PC-9 (cell line): ENCODE measurements around the gene PCDH15. TPM values are rescaled to one million over a fixed set of nuclear protein-coding genes. Genes with fewer than 3 reads are reported as not detected.
"Not testable (repeated sequence)": the region's sequence is repeated elsewhere in the genome, so short reads cannot be mapped to it uniquely, and the experiment has no call there.

ENCODE experiments used
- BruUV-seq: library from RNA; stranded (reverse); fragments of 400-500 nt; replicated peaks from 2 replicates; lab custom pipeline; 2021; lab: Mats Ljungman, UMichigan
- CTCF ChIA-PET: fragments of 300-600 bp; sonication (Branson Sonifier 250); formaldehyde crosslinking; loops from one replicate; lab custom pipeline; 2022; ENCODE audit warnings: antibody characterized with exemption; lab: Charles Lee
- POLR2A ChIA-PET: fragments of 300-600 bp; sonication (Branson Sonifier 250); formaldehyde crosslinking; loops from one replicate; lab custom pipeline; 2022; ENCODE audit warnings: antibody characterized with exemption; ENCODE audit not compliant: unreplicated experiment; lab: Charles Lee
- DNase-seq, 2 experiments: peaks; one replicate each; pipeline versions ENCODE4 v3.0.0 to v3.0.0-alpha.2; 2015 to 2022; ENCODE audit warnings: mixed read lengths in 1 of 2
- H2AFZ ChIP-seq: fragments of 200-600 bp; sonication (generic); 2 replicates; pipeline ENCODE4 v1.8.1; 2017; ENCODE audit warnings: antibody characterized with exemption
- H3F3A ChIP-seq: fragments of 200-600 bp; sonication (generic); 2 replicates; pipeline ENCODE4 v1.8.1; 2017; ENCODE audit warnings: antibody characterized with exemption, mild to moderate bottlenecking, low read depth; ENCODE audit not compliant: insufficient read depth
- H3K27ac ChIP-seq: fragments of 200-600 bp; sonication (generic); 2 replicates; pipeline ENCODE4 v1.6.1; 2016; ENCODE audit warnings: mixed run types
- H3K27me3 ChIP-seq: fragments of 200-600 bp; sonication (generic); 2 replicates; pipeline ENCODE4 v1.6.1; 2016; ENCODE audit warnings: low read depth, mixed run types; ENCODE audit not compliant: insufficient read depth
- H3K36me3 ChIP-seq: fragments of 200-600 bp; sonication (generic); 2 replicates; pipeline ENCODE4 v1.6.1; 2016; ENCODE audit warnings: low read depth, mixed run types
- H3K4me1 ChIP-seq: fragments of 200-600 bp; sonication (generic); replicated peaks from 2 replicates; pipeline ENCODE4 v1.6.1; 2016; ENCODE audit warnings: mixed run types; ENCODE audit not compliant: insufficient read depth
- H3K4me2 ChIP-seq: fragments of 200-600 bp; sonication (generic); 2 replicates; pipeline ENCODE4 v1.6.1; 2017; ENCODE audit warnings: mixed run types
- H3K4me3 ChIP-seq: fragments of 200-600 bp; sonication (generic); 2 replicates; pipeline ENCODE4 v1.6.1; 2016; ENCODE audit warnings: mixed run types
- H3K79me2 ChIP-seq: fragments of 200-600 bp; sonication (generic); 2 replicates; pipeline ENCODE4 v1.6.1; 2017; ENCODE audit warnings: low read depth, mixed run types
- H3K9me2 ChIP-seq: fragments of 200-600 bp; sonication (generic); 2 replicates; pipeline ENCODE4 v1.8.1; 2017; ENCODE audit warnings: mild to moderate bottlenecking; ENCODE audit not compliant: insufficient read depth
- H3K9me3 ChIP-seq: fragments of 200-600 bp; sonication (generic); 2 replicates; pipeline ENCODE4 v1.8.1; 2016; ENCODE audit warnings: low read depth; ENCODE audit not compliant: insufficient read depth
- H4K20me1 ChIP-seq: fragments of 200-600 bp; sonication (generic); 2 replicates; pipeline ENCODE4 v1.8.1; 2017; ENCODE audit not compliant: insufficient read depth
- CTCF ChIP-seq: fragments of 200-600 bp; sonication (generic); conservative IDR thresholded peaks from 2 replicates; pipeline ENCODE4 v1.6.1; 2017; ENCODE audit warnings: mixed run types, antibody characterized with exemption, mild to moderate bottlenecking, moderate library complexity
- EZH2 ChIP-seq: fragments of 200-600 bp; sonication (generic); IDR thresholded peaks from 2 replicates; pipeline ENCODE4 v1.8.0; 2017; ENCODE audit warnings: antibody characterized with exemption, low read depth
- intact Hi-C: fragments of 100-400 bp; cut with micrococcal nuclease; formaldehyde crosslinking; loops from one replicate; pipeline ENCODE4 v1.10.0; 2022; ENCODE audit not compliant: unreplicated experiment
- total RNA-seq: library from RNA; stranded (reverse); gene quantifications from 2 replicates; pipeline ENCODE4 v1.2.3, GENCODE V29; 2021

PCDH15 gene
- total RNA-seq, 1 experiment from 2014 or later: not detected

DNA sequence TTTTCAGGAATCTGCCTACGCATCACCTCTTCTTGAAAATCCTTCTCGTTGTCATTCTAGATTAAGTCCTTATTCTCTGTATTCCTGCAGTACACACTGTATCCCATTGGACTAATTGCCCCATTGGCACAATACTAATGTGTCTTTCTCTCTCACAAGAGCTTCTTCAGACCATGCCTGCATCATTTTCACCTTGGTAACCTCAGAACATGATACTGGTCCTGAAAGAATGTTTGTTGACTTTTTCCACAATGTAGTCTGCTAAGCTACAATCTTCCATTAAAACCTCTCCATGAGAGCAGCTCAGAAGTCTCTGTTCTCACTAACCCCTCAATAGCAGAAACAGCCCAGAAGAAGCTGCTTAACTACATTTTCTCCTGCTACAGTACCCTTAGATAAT, 270.7 kb downstream of the PCDH15 start:
- intact Hi-C loops: no loop called here
- Histone ChIP-seq H3K79me2 (no peaks in the 10 kb centered on the region), H3K36me3 (no peaks in the 10 kb centered on the region), H4K20me1 (no peaks in the 10 kb centered on the region; the same call in 1 of the 2 replicates), H2AFZ (no peak overlapping the region), H3K9me3 (no peaks in the 10 kb centered on the region), H3F3A (no peaks in the 10 kb centered on the region), H3K9me2 (no peaks in the 10 kb centered on the region), H3K27me3 (no peaks in the 10 kb centered on the region), H3K4me3 (no peak overlapping the region), H3K27ac (no peak overlapping the region), H3K4me2 (no peak overlapping the region), H3K4me1 (no peaks in the 10 kb centered on the region)
- ChIA-PET POLR2A (no interaction called here), CTCF (no interaction called here)
- TF ChIP-seq EZH2: no peak
- no peak for TF ChIP-seq CTCF
- DNase-seq: no peak
- no TSS peak for BruUV-seq

DNA sequence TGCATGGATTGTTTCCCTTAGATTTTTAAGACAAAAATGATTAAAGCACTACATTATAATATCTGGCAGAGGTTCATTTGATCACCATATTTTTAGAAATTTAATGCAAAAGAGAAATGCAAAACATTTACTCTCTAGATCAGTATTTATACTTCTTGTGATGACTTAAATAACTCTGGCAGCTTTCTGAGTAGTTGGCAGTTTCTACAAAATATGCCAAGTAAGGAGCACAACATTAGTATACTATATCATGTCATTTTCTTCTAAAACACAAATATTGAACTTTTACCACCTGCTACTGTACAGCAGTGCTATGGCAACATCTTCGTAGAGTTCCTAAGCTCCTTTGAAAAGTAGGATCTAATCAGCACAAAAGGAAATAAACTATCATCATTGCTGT, 275.2 kb downstream of the PCDH15 start:
- Histone ChIP-seq H3K79me2 (no peaks in the 10 kb centered on the region), H3K36me3 (no peaks in the 10 kb centered on the region), H3K4me2 (no peak overlapping the region), H3K9me2 (no peaks in the 10 kb centered on the region), H3F3A (no peaks in the 10 kb centered on the region), H3K27ac (no peak overlapping the region), H2AFZ (no peak overlapping the region), H4K20me1 (no peaks in the 10 kb centered on the region), H3K9me3 (no peaks in the 10 kb centered on the region), H3K4me3 (no peak overlapping the region), H3K27me3 (no peaks in the 10 kb centered on the region), H3K4me1 (no peaks in the 10 kb centered on the region)
- BruUV-seq: no TSS peak
- DNase-seq: no peak
- TF ChIP-seq EZH2 (no peak), CTCF (no peak)
- intact Hi-C loops: no loop called here
- CTCF ChIA-PET: no interaction called here
- POLR2A ChIA-PET: no interaction called here

DNA sequence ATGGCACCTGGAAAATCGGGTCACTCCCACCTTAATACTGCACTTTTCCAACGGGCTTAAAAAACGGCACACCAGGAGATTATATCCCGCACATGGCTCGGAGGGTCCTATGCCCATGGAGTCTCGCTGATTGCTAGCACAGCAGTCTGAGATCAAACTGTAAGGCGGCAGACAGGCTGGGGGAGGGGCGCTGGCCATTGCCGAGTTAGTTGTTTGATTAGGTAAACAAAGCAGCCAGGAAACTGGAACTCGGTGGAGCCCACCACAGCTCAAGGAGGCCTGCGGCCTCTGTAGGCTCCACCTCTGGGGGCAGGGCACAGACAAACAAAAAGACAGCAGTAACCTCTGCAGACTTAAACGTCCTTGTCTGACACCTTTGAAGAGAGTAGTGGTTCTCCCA, 285.8 kb downstream of the PCDH15 start:
- CTCF ChIA-PET: not testable (repeated sequence)

GRCh38 chr10:54503863-54504262, 297.2 kb downstream of the PCDH15 start:
- no peak overlapping the region for H3K4me3 ChIP-seq
- no peak overlapping the region for H2AFZ ChIP-seq
- H3K27me3 ChIP-seq: no peaks in the 10 kb centered on the region
- H3K79me2 ChIP-seq: no peaks in the 10 kb centered on the region
- H3K9me3 ChIP-seq: no peaks in the 10 kb centered on the region
- ChIA-PET POLR2A (no interaction called here), CTCF (no interaction called here)
- no peaks in the 10 kb centered on the region for H3F3A ChIP-seq
- no peaks in the 10 kb centered on the region for H3K36me3 ChIP-seq
- no peak for DNase-seq
- BruUV-seq: no TSS peak
- no peak overlapping the region for H3K27ac ChIP-seq
- TF ChIP-seq EZH2: no peak
- no peak for TF ChIP-seq CTCF
- intact Hi-C loops: no loop called here
- no peaks in the 10 kb centered on the region for H3K4me1 ChIP-seq
- no peaks in the 10 kb centered on the region for H3K9me2 ChIP-seq
- no peak overlapping the region for H3K4me2 ChIP-seq
- no peaks in the 10 kb centered on the region for H4K20me1 ChIP-seq

More for the DNA sequence above, 285.8 kb downstream of the PCDH15 start:
- H2AFZ ChIP-seq, H4K20me1 ChIP-seq, H3F3A ChIP-seq, H3K79me2 ChIP-seq, intact Hi-C loops, H3K27ac ChIP-seq, H3K9me2 ChIP-seq, BruUV-seq, H3K9me3 ChIP-seq, POLR2A ChIA-PET, H3K4me2 ChIP-seq, H3K36me3 ChIP-seq, H3K4me3 ChIP-seq, H3K4me1 ChIP-seq, H3K27me3 ChIP-seq: not testable (repeated sequence)
- DNase-seq: peak in 1 of 2 experiments; percentile 4
